Gastroesophageal sphincter (tissue), 4 donors: ENCODE data around the gene RIT1. TPM values are rescaled to one million over a fixed set of nuclear protein-coding genes. Genes with fewer than 3 reads are reported as not detected.
A peak's percentile ranks its signal among the peaks of the same experiment; 100 is the strongest.

Source experiments
- ATAC-seq: fragments of 150-250 bp; one replicate; pipeline ENCODE4 v1.9.1; 2016; ENCODE audit warnings: mild to moderate bottlenecking, moderate library complexity
- H3K27ac ChIP-seq, 4 donors: fragments of 200-600 bp; sonication (generic) in 3 of 4; 1 replicate in 3 of 4; 2 replicates in 1 of 4; pipeline ENCODE4 v1.5.1; 2016 to 2019
- H3K27me3 ChIP-seq: fragments of 200-600 bp; sonication (generic); one replicate; pipeline ENCODE4 v1.5.1; 2019
- H3K36me3 ChIP-seq, 2 donors: fragments of 200-600 bp; sonication (generic); one replicate each; pipeline ENCODE4 v1.5.1; 2019; ENCODE audit warnings: control low read depth in 1 of 2
- H3K4me1 ChIP-seq, 3 donors: fragments of 200-600 bp; sonication (generic); 1 replicate in 2 of 3; 2 replicates in 1 of 3; pipeline ENCODE4 v1.5.1; 2016 to 2019; ENCODE audit warnings: control low read depth in 2 of 3
- H3K4me3 ChIP-seq, 2 donors: fragments of 200-600 bp; sonication (generic); one replicate each; pipeline ENCODE4 v1.5.1; 2019; ENCODE audit warnings: mild to moderate bottlenecking in 1 of 2, moderate library complexity in 1 of 2
- H3K9me3 ChIP-seq, 3 donors: fragments of 200-600 bp; sonication (generic); one replicate each; pipeline ENCODE4 v1.5.1; 2017 to 2019; ENCODE audit warnings: control low read depth in 2 of 3
- EP300 ChIP-seq: sonication (generic); formaldehyde crosslinking; IDR thresholded peaks from one replicate; pipeline ENCODE4 v1.6.1; 2017; ENCODE audit warnings: antibody characterized with exemption, mild to moderate bottlenecking
- POLR2A ChIP-seq, 2 donors: fragments of 450-650 bp; IDR thresholded peaks; one replicate each; pipeline ENCODE4 v1.6.1; 2017; ENCODE audit warnings: antibody characterized with exemption in 2 of 2, mild to moderate bottlenecking in 2 of 2, moderate library complexity in 1 of 2
- POLR2AphosphoS5 ChIP-seq: sonication (generic); formaldehyde crosslinking; IDR thresholded peaks from one replicate; pipeline ENCODE4 v1.6.1; 2017; ENCODE audit warnings: antibody characterized with exemption
- WGBS, 2 donors: methylation state at CpG; one replicate each; pipeline ENCODE4 v1.1.5; 2018; ENCODE audit warnings: low coverage in 1 of 2; 5-methylcytosine and 5-hydroxymethylcytosine counted together
- total RNA-seq, 4 donors: library from RNA; depleted of rRNA; stranded (reverse); fragments of >200 nt; gene quantifications; one replicate each; pipeline ENCODE4 v1.1.0, GENCODE V29; 2016
- TF ChIP-seq, protein P1 (sequence below), 4 experiments: fragments of 200-600 bp in 2 of 4; fragments of 450-650 bp in 2 of 4; sonication (generic) in 1 of 4; IDR thresholded peaks; one replicate each; pipeline ENCODE4 v1.5.1; 2017 to 2019; ENCODE audit warnings: antibody characterized with exemption in 4 of 4, mild to moderate bottlenecking in 2 of 4, moderate library complexity in 2 of 4

RIT1 gene
- total RNA-seq, 4 donors from 2014 or later: 25.0 to 37.1 (median 30.0) TPM

DNA sequence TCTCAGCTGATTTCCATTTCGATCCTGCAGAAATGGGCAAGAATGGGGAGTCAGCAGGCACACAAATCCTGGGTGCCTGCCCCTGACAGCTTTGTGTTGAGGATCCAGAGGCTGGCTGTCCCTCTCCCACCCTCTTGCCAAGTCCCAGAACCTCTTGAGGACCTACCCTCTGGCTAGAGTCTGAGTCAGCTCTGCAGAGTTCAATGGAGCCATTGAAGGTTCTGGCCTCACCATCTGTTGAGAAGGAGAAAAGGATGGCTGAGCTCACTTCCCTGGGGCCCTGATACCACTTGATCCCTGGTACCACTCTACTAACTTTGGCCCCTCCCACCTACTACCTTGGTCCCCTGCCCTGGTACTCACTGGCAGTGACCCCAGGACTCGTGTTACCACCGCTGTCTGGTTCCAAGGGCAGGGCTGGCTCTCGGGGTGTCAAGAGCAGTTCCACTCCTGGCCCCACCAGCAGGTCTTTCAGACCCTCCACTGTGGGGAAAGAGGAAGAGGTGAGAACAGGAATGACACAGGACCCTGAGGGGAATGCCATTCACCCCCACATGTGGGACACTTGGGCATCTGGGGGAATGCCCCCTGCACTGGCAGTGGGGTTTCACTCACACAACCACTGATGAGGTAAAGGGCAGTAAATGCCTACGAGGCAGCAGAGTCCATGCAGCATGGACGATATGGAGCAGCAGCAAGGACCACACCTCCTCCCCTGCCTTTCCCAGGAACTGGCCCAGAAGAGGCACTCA lies 40.8 kb upstream of the RIT1 start:
- Histone ChIP-seq H3K27me3 (no peaks in the 10 kb centered on the region), H3K27ac (peak overlapping the region in 2 of 4 donors; percentile 27 to 31), H3K4me3 (no peak overlapping the region), H3K9me3 (no peaks in the 10 kb centered on the region), H3K4me1 (no peaks in the 10 kb centered on the region), H3K36me3 (peaks cover 11 to 100% of the 10 kb centered on the region in 2 donors)
- ATAC-seq: no peak
- no peak for TF ChIP-seq POLR2A (IDR thresholded peaks at IDR 0.05)
- no peak for TF ChIP-seq EP300
- TF ChIP-seq, protein P1, sequence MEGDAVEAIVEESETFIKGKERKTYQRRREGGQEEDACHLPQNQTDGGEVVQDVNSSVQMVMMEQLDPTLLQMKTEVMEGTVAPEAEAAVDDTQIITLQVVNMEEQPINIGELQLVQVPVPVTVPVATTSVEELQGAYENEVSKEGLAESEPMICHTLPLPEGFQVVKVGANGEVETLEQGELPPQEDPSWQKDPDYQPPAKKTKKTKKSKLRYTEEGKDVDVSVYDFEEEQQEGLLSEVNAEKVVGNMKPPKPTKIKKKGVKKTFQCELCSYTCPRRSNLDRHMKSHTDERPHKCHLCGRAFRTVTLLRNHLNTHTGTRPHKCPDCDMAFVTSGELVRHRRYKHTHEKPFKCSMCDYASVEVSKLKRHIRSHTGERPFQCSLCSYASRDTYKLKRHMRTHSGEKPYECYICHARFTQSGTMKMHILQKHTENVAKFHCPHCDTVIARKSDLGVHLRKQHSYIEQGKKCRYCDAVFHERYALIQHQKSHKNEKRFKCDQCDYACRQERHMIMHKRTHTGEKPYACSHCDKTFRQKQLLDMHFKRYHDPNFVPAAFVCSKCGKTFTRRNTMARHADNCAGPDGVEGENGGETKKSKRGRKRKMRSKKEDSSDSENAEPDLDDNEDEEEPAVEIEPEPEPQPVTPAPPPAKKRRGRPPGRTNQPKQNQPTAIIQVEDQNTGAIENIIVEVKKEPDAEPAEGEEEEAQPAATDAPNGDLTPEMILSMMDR (IDR thresholded peaks at IDR 0.05): no peak
- no peak for TF ChIP-seq POLR2AphosphoS5
- 61 to 83% methylated on average over 1 to 3 of the region's 6 CpGs for WGBS, 2 donors

DNA sequence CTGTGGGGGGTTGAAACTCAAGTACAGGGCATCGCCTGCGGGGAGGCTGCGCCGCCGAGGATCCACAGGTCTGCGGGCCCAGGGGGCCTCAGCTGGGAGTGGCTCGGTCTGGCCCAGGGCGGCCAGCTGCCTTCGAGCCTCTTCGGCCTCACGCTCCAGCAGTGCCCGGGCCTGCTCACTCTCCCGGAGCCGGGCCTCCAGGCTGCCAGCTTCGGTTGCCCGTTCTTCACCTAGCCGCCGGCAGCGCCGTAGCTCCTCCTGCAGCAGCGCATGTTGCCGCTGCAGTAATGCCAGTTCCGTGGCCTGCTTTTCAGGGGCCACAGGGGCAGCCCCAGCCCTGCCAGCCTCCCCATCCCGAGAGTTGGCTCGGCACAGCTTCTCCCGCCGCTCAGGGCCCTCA lies 39.7 kb upstream of the RIT1 start:
- TF ChIP-seq EP300 (no peak), POLR2AphosphoS5 (no peak), POLR2A (IDR thresholded peaks at IDR 0.05) (no peak)
- TF ChIP-seq, protein P1 (IDR thresholded peaks at IDR 0.05): no peak
- Histone ChIP-seq H3K4me1 (peaks cover 0 to 6% (median 2%) of the 10 kb centered on the region in 3 donors), H3K27ac (no peak overlapping the region), H3K9me3 (no peaks in the 10 kb centered on the region), H3K36me3 (peaks cover 11 to 99% of the 10 kb centered on the region in 2 donors), H3K27me3 (no peaks in the 10 kb centered on the region), H3K4me3 (no peak overlapping the region)
- WGBS, 2 donors: 88 to 100% methylated on average over 1 to 7 of the region's 27 CpGs
- ATAC-seq: no peak

DNA sequence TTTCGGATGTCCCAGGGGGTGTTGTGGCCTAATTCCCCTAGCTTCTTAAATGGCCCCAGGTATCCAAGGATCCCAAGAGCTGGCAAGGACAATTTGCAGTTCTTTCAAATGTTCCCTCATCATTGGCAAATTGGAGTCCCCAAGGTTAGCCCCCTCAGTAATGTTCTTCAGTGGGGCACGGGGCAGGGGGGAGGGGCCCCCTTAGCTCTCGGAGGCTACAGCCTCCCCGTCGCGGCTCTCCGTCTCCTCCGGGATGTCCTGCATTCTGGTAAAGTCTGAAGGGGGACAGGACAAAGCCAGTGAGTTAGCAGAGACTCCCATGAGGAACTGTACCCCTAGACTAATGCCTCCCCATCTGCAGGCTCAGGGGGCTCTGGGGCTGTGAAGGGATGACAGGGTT lies 36.6 kb upstream of the RIT1 start:
- TF ChIP-seq POLR2AphosphoS5 (no peak), EP300 (no peak), POLR2A (IDR thresholded peaks at IDR 0.05) (no peak)
- TF ChIP-seq, protein P1 (IDR thresholded peaks at IDR 0.05): no peak
- Histone ChIP-seq H3K4me1 (peaks cover 0 to 31% (median 13%) of the 10 kb centered on the region in 3 donors), H3K27me3 (no peaks in the 10 kb centered on the region), H3K4me3 (no peak overlapping the region), H3K36me3 (peaks cover 10 to 68% of the 10 kb centered on the region in 2 donors), H3K27ac (no peak overlapping the region), H3K9me3 (no peaks in the 10 kb centered on the region)
- WGBS, 2 donors: 69% methylated on average over 6 of the region's 8 CpGs; no CpG with 5 or more reads in 1 of the 2 donors
- no peak for ATAC-seq

DNA sequence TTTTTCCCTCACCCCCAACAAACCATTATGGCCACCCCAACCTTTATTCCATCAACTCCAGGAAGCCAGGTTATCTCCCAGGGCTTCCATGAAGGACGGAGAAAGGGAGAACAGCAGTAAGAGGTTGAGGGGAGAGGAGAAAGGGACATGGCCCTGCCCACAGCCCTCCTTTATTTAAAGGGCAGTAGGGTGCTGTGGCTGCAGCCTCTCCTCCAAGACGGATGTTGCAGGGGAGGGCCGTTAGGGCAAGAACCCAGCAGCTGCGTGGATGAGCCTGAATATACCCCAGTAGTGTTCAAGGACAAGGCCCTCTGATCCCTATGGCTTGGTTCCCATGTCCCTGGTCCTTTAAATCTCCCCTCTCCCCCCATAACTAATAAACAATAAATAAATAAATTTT lies 36.1 kb upstream of the RIT1 start:
- Histone ChIP-seq H3K4me3 (no peak overlapping the region), H3K36me3 (peaks cover 5 to 64% of the 10 kb centered on the region in 2 donors), H3K4me1 (peaks cover 0 to 35% (median 13%) of the 10 kb centered on the region in 3 donors), H3K27me3 (no peaks in the 10 kb centered on the region), H3K9me3 (no peaks in the 10 kb centered on the region), H3K27ac (peak overlapping the region in 1 of 4 donors; percentile 42)
- ATAC-seq: no peak
- 45% methylated on average over 4 of the region's 4 CpGs; no CpG with 5 or more reads in 1 of the 2 donors for WGBS, 2 donors
- TF ChIP-seq, protein P1 (IDR thresholded peaks at IDR 0.05): no peak
- TF ChIP-seq POLR2A (IDR thresholded peaks at IDR 0.05) (no peak), EP300 (no peak), POLR2AphosphoS5 (no peak)
